Hindlimb muscle (tissue), 1 donor: ENCODE results near the gene ABCD4. TPM values are rescaled to one million over a fixed set of nuclear protein-coding genes. Genes with fewer than 3 reads are reported as not detected.
"Not testable (repeated sequence)": the region's sequence is repeated elsewhere in the genome, so short reads cannot be mapped to it uniquely, and the experiment has no call there.

ENCODE experiments used
- DNase-seq: peaks from one replicate; pipeline ENCODE4 v3.0.0-alpha.2; 2013
- polyA plus RNA-seq: library from polyadenylated mRNA; unstranded; fragments of 120-200 nt; gene quantifications from one replicate; pipeline ENCODE4 v1.2.1, GENCODE V29; 2013; ENCODE audit not compliant: insufficient read length

The ABCD4 gene
- 65.0 TPM for polyA plus RNA-seq

GRCh38 chr14:74302634-74303569, at the start of gene ABCD4:
TSS of gene ABCD4 (minus strand) at chr14:74302934. CDS start at chr14:74302912, 22 bp downstream.
- peak; percentile 92 for DNase-seq

GRCh38 chr14:74350928-74351323, 48.2 kb upstream of the ABCD4 start:
- no peak for DNase-seq

GRCh38 chr14:74350211-74350927, 47.6 kb upstream of the ABCD4 start:
- no peak for DNase-seq

- no peak for DNase-seq
Observed at GRCh38 chr14:74349757-74350156, 47.0 kb upstream of the ABCD4 start.

DNA sequence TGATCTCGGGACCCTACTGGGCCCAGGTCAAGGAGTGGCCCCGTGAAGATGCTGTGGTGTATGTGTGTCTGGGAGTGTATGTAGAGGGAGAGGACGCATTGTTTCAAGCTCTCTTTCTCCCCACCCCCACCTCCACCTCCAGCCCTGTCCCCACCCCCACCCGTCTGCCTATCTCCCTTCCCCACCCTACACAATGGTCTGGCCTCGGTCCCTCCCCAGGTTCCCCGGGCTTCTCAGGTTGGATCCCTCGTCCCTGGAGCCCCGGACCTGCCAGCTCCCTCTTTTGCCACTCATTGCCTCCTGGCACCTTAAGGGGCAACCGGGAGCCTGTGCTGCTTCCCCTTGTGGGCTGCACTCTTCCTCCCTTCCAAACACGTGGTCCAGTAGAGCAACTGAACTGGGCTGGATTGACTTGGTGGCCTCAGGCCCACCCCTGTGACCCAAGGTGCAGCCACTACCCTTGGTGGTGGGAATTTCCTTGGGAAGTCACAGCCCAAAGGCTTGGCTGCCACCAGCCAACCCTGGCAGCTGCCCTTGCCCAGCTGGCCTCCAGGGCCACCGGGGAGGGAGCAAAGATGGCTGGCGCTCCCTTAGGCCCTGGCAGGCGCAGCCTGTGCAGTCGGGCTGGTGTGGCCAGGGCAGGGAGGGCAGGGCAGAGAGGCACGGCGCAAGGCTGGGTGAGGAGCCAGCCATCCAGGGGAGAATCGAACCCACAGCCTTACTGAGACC, 46.2 kb upstream of the ABCD4 start:
- no peak for DNase-seq

- DNase-seq = no peak
Observed at GRCh38 chr14:74348241-74348734, 45.6 kb upstream of the ABCD4 start, which contains the start of gene VRTN. TSS of gene VRTN (plus strand) at chr14:74348471. CDS start at chr14:74356784, 8,313 bp downstream.

- no peak for DNase-seq
Observed at GRCh38 chr14:74347795-74348100, 45.0 kb upstream of the ABCD4 start.

DNA sequence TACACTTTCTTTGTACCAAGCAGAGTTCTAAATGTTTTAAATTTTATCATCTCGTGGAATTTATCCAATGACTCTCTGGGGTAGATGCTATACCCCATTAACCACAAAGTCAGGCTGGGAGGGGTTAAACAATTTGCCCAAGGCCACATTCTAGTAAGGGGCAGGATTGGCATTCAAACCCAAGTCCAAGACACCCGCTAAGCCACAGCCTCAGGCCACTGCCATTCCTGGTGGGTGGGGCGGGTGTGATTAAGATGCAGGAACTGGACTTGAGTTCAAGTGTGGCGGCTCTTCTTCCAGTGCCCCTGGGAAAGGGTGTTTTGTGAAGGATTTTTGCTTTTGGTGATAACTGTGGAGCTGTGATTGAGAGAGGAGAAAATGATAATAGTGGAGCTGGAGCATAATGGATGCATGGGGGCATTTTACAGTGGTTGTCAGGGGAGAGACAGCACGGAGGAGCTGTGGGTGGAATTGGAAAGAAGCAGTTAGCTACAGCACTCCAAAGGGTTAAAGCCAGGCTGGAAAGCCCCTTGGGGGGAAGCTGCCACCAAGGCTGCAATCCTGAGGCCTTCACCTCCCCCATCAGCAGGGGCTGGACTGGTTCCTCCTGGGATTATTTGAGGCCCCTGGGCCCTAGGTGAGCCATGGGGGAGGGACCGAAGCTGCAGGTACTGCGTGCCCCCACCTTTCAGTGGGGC, 44.5 kb upstream of the ABCD4 start:
- DNase-seq = no peak

DNA sequence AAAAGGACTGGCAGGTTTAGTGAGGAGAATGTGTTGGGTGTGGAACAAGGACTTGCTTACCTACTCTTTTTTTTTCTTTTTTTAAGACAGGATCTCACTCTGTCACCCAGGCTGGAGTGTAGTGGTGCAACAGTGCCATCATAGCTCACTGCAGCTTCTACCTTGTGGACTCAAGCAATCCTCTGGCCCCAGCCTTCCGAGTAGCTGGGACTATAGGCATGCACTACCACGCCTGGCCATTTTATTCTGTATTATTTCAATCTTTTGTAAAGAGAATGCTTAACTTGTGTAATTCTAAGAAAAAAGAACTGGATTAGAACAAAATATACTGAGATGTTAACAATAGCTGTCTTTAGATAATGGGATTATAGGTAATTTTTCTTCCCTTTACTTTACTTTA, 43.6 kb upstream of the ABCD4 start:
- DNase-seq = no peak

DNA sequence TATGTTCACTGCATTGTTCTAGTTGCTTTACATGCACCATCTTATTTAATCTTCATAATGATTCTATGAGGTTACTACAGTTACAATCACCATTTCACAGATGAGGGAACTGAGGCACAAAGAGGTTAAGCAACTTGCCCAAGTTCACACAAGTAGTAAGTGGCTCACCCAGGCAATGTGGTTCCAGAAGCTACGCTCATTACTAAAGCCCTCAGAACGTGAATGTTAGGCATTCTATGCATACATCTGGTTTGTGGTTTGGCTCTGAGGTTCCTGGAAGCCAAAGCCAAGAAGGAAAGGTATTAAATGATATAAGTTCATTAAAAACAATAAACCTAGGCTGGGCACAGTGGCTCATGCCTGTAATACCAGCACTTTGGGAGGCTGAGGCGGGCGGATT, 31.2 kb upstream of the ABCD4 start:
- DNase-seq = no peak

DNA sequence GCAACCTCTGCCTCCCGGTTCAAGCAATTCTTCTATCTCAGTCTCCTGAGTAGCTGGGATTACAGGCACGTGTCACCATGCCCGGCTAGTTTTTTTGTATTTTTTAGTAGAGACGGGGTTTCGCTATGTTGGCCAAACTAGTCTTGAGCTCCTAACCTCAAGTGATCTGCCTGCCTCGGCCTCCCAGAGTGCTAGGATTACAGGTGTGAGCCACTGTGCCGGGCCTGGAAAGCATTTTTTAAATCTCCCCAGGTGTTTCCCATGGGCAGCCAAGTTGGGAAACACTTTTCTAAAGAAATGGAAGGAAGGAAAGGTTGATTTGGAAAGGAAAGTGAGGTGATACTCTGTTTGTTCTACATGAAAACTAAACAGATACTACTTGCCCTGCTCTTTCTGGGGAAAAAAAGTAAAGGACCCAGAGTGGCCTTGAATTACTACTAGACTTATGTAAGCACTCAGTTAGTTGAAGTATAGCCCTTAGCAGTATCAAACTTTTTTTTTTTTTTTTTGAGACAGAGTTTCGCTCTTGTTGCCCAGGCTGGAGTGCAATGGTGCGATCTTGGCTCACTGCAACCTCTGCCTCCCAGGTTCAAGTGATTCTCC, 27.3 kb upstream of the ABCD4 start:
- not testable (repeated sequence) for DNase-seq

- DNase-seq = peak; percentile 4
Observed at GRCh38 chr14:74326369-74327152, 23.8 kb upstream of the ABCD4 start.

- no peak for DNase-seq
Observed at GRCh38 chr14:74325446-74325845, 22.7 kb upstream of the ABCD4 start.

- DNase-seq = peak; percentile 4
Observed at GRCh38 chr14:74324931-74325361, 22.2 kb upstream of the ABCD4 start.

- DNase-seq = no peak
Observed at GRCh38 chr14:74314576-74314975, 11.8 kb upstream of the ABCD4 start.

- DNase-seq = no peak
Observed at GRCh38 chr14:74313601-74314000, 10.9 kb upstream of the ABCD4 start.

DNA sequence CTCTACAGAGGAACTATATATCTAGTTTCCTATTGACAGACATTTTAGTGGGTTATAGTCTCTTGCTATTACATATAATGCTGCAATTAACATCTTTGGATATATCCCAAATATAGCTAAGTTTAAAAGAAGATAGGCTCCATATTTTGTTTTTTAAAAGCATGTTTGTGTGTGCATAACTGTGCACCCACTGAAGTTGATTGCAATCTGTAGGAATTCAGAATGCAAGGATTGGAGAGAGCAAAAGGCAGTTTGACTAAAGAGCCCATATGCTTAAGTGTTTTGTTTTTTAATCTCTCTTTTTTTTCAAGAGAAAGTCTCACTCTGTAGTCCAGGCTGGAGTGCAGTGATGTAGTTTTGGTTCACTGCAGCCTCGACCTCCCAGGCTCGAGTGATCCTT, 9.4 kb upstream of the ABCD4 start:
- DNase-seq = no peak

DNA sequence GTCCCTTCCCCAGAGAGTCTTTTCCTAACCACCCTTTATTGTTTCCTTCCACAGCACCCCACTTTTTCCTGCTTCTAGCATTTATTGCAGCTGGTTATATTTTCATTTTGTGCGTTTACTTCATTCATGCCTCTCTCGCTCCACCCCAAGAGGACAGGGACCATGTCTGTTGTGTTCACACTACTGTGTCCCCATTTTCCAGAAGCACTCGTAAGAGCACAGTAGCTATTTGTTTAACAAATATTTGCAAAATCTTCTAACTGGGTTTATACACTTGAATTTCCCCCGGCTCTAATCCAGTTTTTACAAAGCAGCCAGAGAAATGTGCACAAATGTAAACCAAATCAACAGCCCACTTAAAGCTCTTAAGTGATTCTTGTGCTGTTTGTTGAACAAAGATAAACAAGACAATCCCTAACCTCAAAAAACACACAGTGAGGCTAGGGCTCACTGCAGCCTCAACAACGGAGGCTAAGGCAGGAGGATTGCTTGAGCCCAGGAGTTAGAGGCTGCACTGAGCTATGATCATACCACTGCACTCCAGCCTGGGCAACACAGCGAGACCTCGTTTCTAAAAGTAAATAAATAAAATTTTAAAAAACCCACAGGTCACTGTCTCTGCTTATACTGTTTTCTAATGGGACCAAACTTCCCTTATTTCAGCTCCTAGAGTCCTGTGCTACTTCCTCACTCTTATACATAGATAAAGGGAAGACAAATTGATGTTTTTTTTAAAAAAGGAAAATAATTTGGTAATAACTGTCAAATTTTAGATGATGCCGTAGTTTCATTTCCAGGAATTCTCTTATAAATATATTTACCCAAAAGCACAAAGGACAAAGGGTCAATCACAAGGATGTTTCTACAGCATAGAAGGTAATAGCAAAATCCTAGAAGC, 6.6 kb upstream of the ABCD4 start:
- no peak for DNase-seq

DNA sequence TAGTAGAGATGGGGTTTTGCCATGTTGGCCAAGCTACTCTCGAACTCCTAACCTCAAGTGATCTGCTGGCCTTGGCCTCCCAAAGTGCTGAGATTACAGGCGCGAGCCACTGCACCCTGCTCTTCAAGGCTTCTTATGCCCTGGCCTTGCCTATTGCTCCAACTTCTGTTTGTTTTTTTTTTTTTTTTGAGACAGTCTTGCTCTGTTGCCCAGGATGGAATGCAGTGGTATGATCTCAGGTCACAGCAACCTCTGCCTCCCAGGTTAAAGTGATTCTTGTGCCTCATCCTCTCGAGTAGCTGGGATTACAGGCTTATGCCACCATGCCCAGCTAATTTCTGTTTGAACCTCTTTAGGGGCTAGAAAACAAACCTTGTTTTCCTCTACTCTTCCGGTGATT, 6.0 kb upstream of the ABCD4 start:
- no peak for DNase-seq

GRCh38 chr14:74302152-74302628, 544 bp downstream of the ABCD4 start:
- DNase-seq = no peak
